Activated T-cell treated with anti-CD3 and anti-CD28 coated beads, Interleukin-2, amount 50 U/mL, for 72 hours (primary cell): Measurements from ENCODE around the gene HSDL1. TPM values are rescaled to one million over a fixed set of nuclear protein-coding genes. Genes with fewer than 3 reads are reported as not detected.
"Not testable (repeated sequence)": the region's sequence is repeated elsewhere in the genome, so short reads cannot be mapped to it uniquely, and the experiment has no call there.

Experiments used
- ATAC-seq, 2 donors: fragments of 150-1000 bp; cut with Tn5 transposase; replicated peaks in 1 of 2; 2 replicates each; pipeline ENCODE4 v1.10.0; 2021; ENCODE audit warnings: moderate library complexity in 2 of 2, mild to moderate bottlenecking in 1 of 2
- DNase-seq, 2 donors: peaks; one replicate each; pipeline ENCODE4 v3.0.0; 2021 to 2022; ENCODE audit warnings: mixed read lengths in 1 of 2
- H3K27ac Mint-ChIP-seq: one replicate; pipeline ENCODE4 v1.8.0; 2022; ENCODE audit warnings: mild to moderate bottlenecking, moderate library complexity, mixed read lengths
- H3K27me3 Mint-ChIP-seq: one replicate; pipeline ENCODE4 v1.8.0; 2022; ENCODE audit warnings: low read depth, mixed read lengths
- H3K36me3 Mint-ChIP-seq, 2 donors: one replicate each; pipeline ENCODE4 v1.8.0; 2022; ENCODE audit warnings: mixed read lengths in 2 of 2, mild to moderate bottlenecking in 1 of 2; ENCODE audit not compliant: insufficient read depth in 2 of 2
- H3K4me1 Mint-ChIP-seq: one replicate; pipeline ENCODE4 v1.8.0; 2022; ENCODE audit warnings: low read depth, mixed read lengths
- H3K4me3 Mint-ChIP-seq, 2 donors: one replicate each; pipeline ENCODE4 v1.8.0; 2022; ENCODE audit warnings: mild to moderate bottlenecking in 2 of 2, mixed read lengths in 2 of 2, moderate library complexity in 2 of 2
- H3K9me3 Mint-ChIP-seq, 2 donors: one replicate each; pipeline ENCODE4 v1.8.0; 2022; ENCODE audit warnings: mixed read lengths in 2 of 2
- total RNA-seq, 2 donors: library from RNA; stranded (reverse); gene quantifications; one replicate each; pipeline ENCODE4 v1.2.3, GENCODE V29; 2022

The HSDL1 gene
- total RNA-seq, 2 donors from 2014 or later: 13.0 to 14.6 TPM

- Mint-ChIP-seq H3K27me3 (no peaks in the 10 kb centered on the region), H3K27ac (no peak overlapping the region), H3K36me3 (peaks cover 4 to 9% of the 10 kb centered on the region in 2 donors), H3K9me3 (no peaks in the 10 kb centered on the region), H3K4me3 (no peak overlapping the region), H3K4me1 (peaks cover 10% of the 10 kb centered on the region)
- ATAC-seq (no peak), DNase-seq (no peak)
Observed at GRCh38 chr16:84121007-84121406, 24.0 kb downstream of the HSDL1 start.

GRCh38 chr16:84120023-84120422 is 25.0 kb downstream of the HSDL1 start:
- H3K4me3 Mint-ChIP-seq: no peak overlapping the region
- peaks cover 4 to 9% of the 10 kb centered on the region in 2 donors for H3K36me3 Mint-ChIP-seq
- peaks cover 17% of the 10 kb centered on the region for H3K4me1 Mint-ChIP-seq
- H3K9me3 Mint-ChIP-seq: no peaks in the 10 kb centered on the region
- DNase-seq: no peak
- H3K27me3 Mint-ChIP-seq: no peaks in the 10 kb centered on the region
- H3K27ac Mint-ChIP-seq: no peak overlapping the region
- ATAC-seq: no peak

- peaks cover 4 to 9% of the 10 kb centered on the region in 2 donors for H3K36me3 Mint-ChIP-seq
- DNase-seq: no peak
- no peak for ATAC-seq
- H3K27me3 Mint-ChIP-seq: no peaks in the 10 kb centered on the region
- H3K9me3 Mint-ChIP-seq: no peaks in the 10 kb centered on the region
- H3K4me3 Mint-ChIP-seq: no peak overlapping the region
- H3K27ac Mint-ChIP-seq: no peak overlapping the region
- H3K4me1 Mint-ChIP-seq: peaks cover 22% of the 10 kb centered on the region
Observed at GRCh38 chr16:84119368-84119767, 25.6 kb downstream of the HSDL1 start.

- H3K36me3 Mint-ChIP-seq, H3K9me3 Mint-ChIP-seq, H3K27me3 Mint-ChIP-seq, ATAC-seq, DNase-seq, H3K27ac Mint-ChIP-seq: not testable (repeated sequence)
- Mint-ChIP-seq H3K4me3 (peak overlapping the region; percentile 95 to 99), H3K4me1 (peaks cover 25% of the 10 kb centered on the region)
Observed at GRCh38 chr16:84118315-84118714, 26.7 kb downstream of the HSDL1 start.

- ATAC-seq: no peak
- H3K4me3 Mint-ChIP-seq: peak overlapping the region; percentile 95 to 99
- H3K4me1 Mint-ChIP-seq: peaks cover 30% of the 10 kb centered on the region
- H3K36me3 Mint-ChIP-seq: peaks cover 4% of the 10 kb centered on the region in 2 donors
- H3K27me3 Mint-ChIP-seq: no peaks in the 10 kb centered on the region
- H3K9me3 Mint-ChIP-seq: no peaks in the 10 kb centered on the region
- H3K27ac Mint-ChIP-seq: peak overlapping the region; percentile 95
- DNase-seq: peak in 1 of 2 donors; percentile 49
Observed at GRCh38 chr16:84117494-84117843, 27.5 kb downstream of the HSDL1 start.

- H3K36me3 Mint-ChIP-seq: peaks cover 4% of the 10 kb centered on the region in 2 donors
- peaks cover 35% of the 10 kb centered on the region for H3K4me1 Mint-ChIP-seq
- H3K27ac Mint-ChIP-seq: peak within 1 kb of the TSS; percentile 98
- peak; percentile 94 to 95 for ATAC-seq
- H3K27me3 Mint-ChIP-seq: no peaks in the 10 kb centered on the region
- peak; percentile 99 to 100 for DNase-seq
- no peaks in the 10 kb centered on the region for H3K9me3 Mint-ChIP-seq
- peak within 1 kb of the TSS; percentile 95 to 99 for H3K4me3 Mint-ChIP-seq
Observed at GRCh38 chr16:84116720-84117493, 28.1 kb downstream of the HSDL1 start, which contains the start of gene MBTPS1. Gene MBTPS1, minus strand, starts transcription at chr16:84116942. Its CDS starts 15,159 bp downstream, at chr16:84101783.

- H3K4me3 Mint-ChIP-seq: peak overlapping the region; percentile 89 to 98
- no peaks in the 10 kb centered on the region for H3K9me3 Mint-ChIP-seq
- peak overlapping the region; percentile 98 for H3K27ac Mint-ChIP-seq
- H3K36me3 Mint-ChIP-seq: peaks cover 4% of the 10 kb centered on the region in 2 donors
- peak; percentile 54 to 57 for ATAC-seq
- DNase-seq: no peak
- H3K27me3 Mint-ChIP-seq: no peaks in the 10 kb centered on the region
- peaks cover 43% of the 10 kb centered on the region for H3K4me1 Mint-ChIP-seq
Observed at GRCh38 chr16:84115919-84116719, 28.9 kb downstream of the HSDL1 start.

GRCh38 chr16:84111949-84112348 is 33.0 kb downstream of the HSDL1 start:
- not testable (repeated sequence) for H3K27ac Mint-ChIP-seq

GRCh38 chr16:84111525-84111924 is 33.5 kb downstream of the HSDL1 start:
- no peak for DNase-seq
- Mint-ChIP-seq H3K27me3 (no peaks in the 10 kb centered on the region), H3K27ac (peak overlapping the region; percentile 91), H3K9me3 (no peaks in the 10 kb centered on the region), H3K4me1 (peaks cover 58% of the 10 kb centered on the region), H3K4me3 (peak overlapping the region in 1 of 2 donors; percentile 12), H3K36me3 (peaks cover 1 to 2% of the 10 kb centered on the region in 2 donors)
- ATAC-seq: no peak

More at GRCh38 chr16:84111949-84112348, 33.0 kb downstream of the HSDL1 start:
- H3K4me1 Mint-ChIP-seq: peaks cover 54% of the 10 kb centered on the region
- ATAC-seq, H3K36me3 Mint-ChIP-seq, H3K4me3 Mint-ChIP-seq, H3K27me3 Mint-ChIP-seq, H3K9me3 Mint-ChIP-seq: not testable (repeated sequence)
- DNase-seq: peak; percentile 13 to 39

- H3K27ac Mint-ChIP-seq: peak overlapping the region; percentile 18
- no peak overlapping the region for H3K4me3 Mint-ChIP-seq
- ATAC-seq: no peak
Observed at GRCh38 chr16:84110527-84110926, 34.5 kb downstream of the HSDL1 start.

GRCh38 chr16:84109598-84110335 is 35.2 kb downstream of the HSDL1 start:
- no peak overlapping the region for H3K4me3 Mint-ChIP-seq
- peaks cover 57% of the 10 kb centered on the region for H3K4me1 Mint-ChIP-seq

More at GRCh38 chr16:84110527-84110926, 34.5 kb downstream of the HSDL1 start:
- Mint-ChIP-seq H3K27me3 (no peaks in the 10 kb centered on the region), H3K9me3 (no peaks in the 10 kb centered on the region), H3K4me1 (peaks cover 61% of the 10 kb centered on the region), H3K36me3 (peaks cover 1 to 2% of the 10 kb centered on the region in 2 donors)
- no peak for DNase-seq

GRCh38 chr16:84107921-84108320 is 37.1 kb downstream of the HSDL1 start:
- DNase-seq (no peak), ATAC-seq (no peak)
- Mint-ChIP-seq H3K27me3 (no peaks in the 10 kb centered on the region), H3K4me3 (no peak overlapping the region), H3K36me3 (peaks cover 1 to 2% of the 10 kb centered on the region in 2 donors), H3K9me3 (no peaks in the 10 kb centered on the region), H3K4me1 (peaks cover 53% of the 10 kb centered on the region), H3K27ac (no peak overlapping the region)

More at GRCh38 chr16:84109598-84110335, 35.2 kb downstream of the HSDL1 start:
- no peak overlapping the region for H3K27ac Mint-ChIP-seq
- peaks cover 1 to 2% of the 10 kb centered on the region in 2 donors for H3K36me3 Mint-ChIP-seq
- H3K27me3 Mint-ChIP-seq: no peaks in the 10 kb centered on the region
- peak in 1 of 2 donors; percentile 36 for ATAC-seq
- H3K9me3 Mint-ChIP-seq: no peaks in the 10 kb centered on the region
- no peak for DNase-seq
